ENCODE results near the gene PSD4. TPM values are rescaled to one million over a fixed set of nuclear protein-coding genes. Genes with fewer than 3 reads are reported as not detected.

PSD4 gene
- total RNA-seq, 1 experiment from 2014 or later, result 1.0 TPM

- H3K27me3 Mint-ChIP-seq (ENCODE audit: low read depth), result peaks cover 5% of the 10 kb centered on the region
- Histone ChIP-seq H2AFZ (ENCODE audit: low read length) (no peak overlapping the region), H3K9me3 (ENCODE audit: control insufficient read depth, low read depth, low read length) (no peaks in the 10 kb centered on the region), H3T11ph (ENCODE audit: low read length) (no peak overlapping the region), H2BK15ac (ENCODE audit: low read depth, low read length) (no peak overlapping the region), H2BK12ac (ENCODE audit: insufficient read length, low read depth, low read length) (no peak overlapping the region), H3K14ac (ENCODE audit: insufficient read depth, low read length) (no peak overlapping the region), H4K8ac (replicated peaks; ENCODE audit: insufficient read length, low read depth, low read length) (no peak overlapping the region), H3K79me2 (ENCODE audit: insufficient read depth, low read length) (no peaks in the 10 kb centered on the region), H3K4me1 (ENCODE audit: insufficient read depth, low read length) (no peaks in the 10 kb centered on the region; the same call in 1 of the 2 replicates), H3K9ac (ENCODE audit: extremely low read depth, insufficient read length, low read length) (no peak overlapping the region), H4K20me1 (ENCODE audit: control insufficient read depth, insufficient read depth, insufficient read length) (no peaks in the 10 kb centered on the region), H4K5ac (ENCODE audit: insufficient read length, low read depth, low read length) (no peak overlapping the region), H3K23ac (ENCODE audit: insufficient read length, low read depth, low read length) (no peak overlapping the region), H4K91ac (ENCODE audit: insufficient read length, low read depth, low read length) (no peak overlapping the region), H3K27ac (ENCODE audit: insufficient read length, low read depth, low read length) (no peak overlapping the region), H3K4ac (ENCODE audit: low read depth, low read length) (no peak overlapping the region), H3K23me2 (ENCODE audit: insufficient read length, low read depth, low read length, poor library complexity, severe bottlenecking) (no peaks in the 10 kb centered on the region), H2BK20ac (ENCODE audit: low read depth, low read length, poor library complexity, severe bottlenecking) (no peak overlapping the region), H3K4me2 (ENCODE audit: insufficient read depth, insufficient read length, low read length) (no peak overlapping the region), H2AK5ac (ENCODE audit: insufficient read length, low read length) (no peak overlapping the region), H3K27me3 (ENCODE audit: insufficient read depth, low read length) (no peaks in the 10 kb centered on the region), H3K18ac (ENCODE audit: insufficient read length, low read depth, low read length) (no peak overlapping the region), H3K56ac (ENCODE audit: insufficient read length, low read depth, low read length) (no peak overlapping the region), H2BK120ac (ENCODE audit: low read depth, low read length, poor library complexity, severe bottlenecking) (no peak overlapping the region), H3K79me1 (ENCODE audit: insufficient read depth, low read depth, low read length, poor library complexity, severe bottlenecking) (no peaks in the 10 kb centered on the region), H2BK5ac (ENCODE audit: insufficient read length, low read length) (no peak overlapping the region)
- H3K4me3 Mint-ChIP-seq, result no peak overlapping the region
- TF ChIP-seq CTCF (conservative IDR thresholded peaks at IDR 0.05), result no peak
- H3K36me3 Mint-ChIP-seq (ENCODE audit: insufficient read depth in 1 of 3, low read depth in 3 of 3), result no peaks in the 10 kb centered on the region; a peak in 1 of 7 replicates
- no CpG with 5 or more reads among the region's 6 CpGs for WGBS (ENCODE audit: extremely low coverage, insufficient read length, low lambda C conversion rate)
- H3K9me3 Mint-ChIP-seq, result peaks cover 0 to 3% of the 10 kb centered on the region in 2 experiments; a peak in 1 of 5 replicates
- no peak for DNase-seq
- no peak overlapping the region for H3K27ac Mint-ChIP-seq
- peaks cover 9% of the 10 kb centered on the region in 2 experiments for H3K4me1 Mint-ChIP-seq
These were observed 68.6 kb downstream of the PSD4 start for GRCh38 chr2:113242327-113242726.
